ENCODE measurements around the gene MFNG.

GRCh38 chr22:37487571-37487970 is 1.4 kb upstream of the MFNG start:
- TF ChIP-seq CTCF (conservative IDR thresholded peaks at IDR 0.05 in 1 of 2, IDR thresholded peaks at IDR 0.05 in 1 of 2; ENCODE audit: extremely low read depth in 1 of 2, insufficient read depth in 1 of 2, low read depth in 1 of 2, low read length in 2 of 2) = no peak
- TF ChIP-seq EZH2 (IDR thresholded peaks at IDR 0.05; ENCODE audit: borderline replicate concordance, low read length) = no peak

Measured in mammary epithelial cell (primary cell).